ENCODE results near the gene SRA1.
"Not testable (repeated sequence)": the region's sequence is repeated elsewhere in the genome, so short reads cannot be mapped to it uniquely, and the experiment has no call there.

SRA1 gene

DNA sequence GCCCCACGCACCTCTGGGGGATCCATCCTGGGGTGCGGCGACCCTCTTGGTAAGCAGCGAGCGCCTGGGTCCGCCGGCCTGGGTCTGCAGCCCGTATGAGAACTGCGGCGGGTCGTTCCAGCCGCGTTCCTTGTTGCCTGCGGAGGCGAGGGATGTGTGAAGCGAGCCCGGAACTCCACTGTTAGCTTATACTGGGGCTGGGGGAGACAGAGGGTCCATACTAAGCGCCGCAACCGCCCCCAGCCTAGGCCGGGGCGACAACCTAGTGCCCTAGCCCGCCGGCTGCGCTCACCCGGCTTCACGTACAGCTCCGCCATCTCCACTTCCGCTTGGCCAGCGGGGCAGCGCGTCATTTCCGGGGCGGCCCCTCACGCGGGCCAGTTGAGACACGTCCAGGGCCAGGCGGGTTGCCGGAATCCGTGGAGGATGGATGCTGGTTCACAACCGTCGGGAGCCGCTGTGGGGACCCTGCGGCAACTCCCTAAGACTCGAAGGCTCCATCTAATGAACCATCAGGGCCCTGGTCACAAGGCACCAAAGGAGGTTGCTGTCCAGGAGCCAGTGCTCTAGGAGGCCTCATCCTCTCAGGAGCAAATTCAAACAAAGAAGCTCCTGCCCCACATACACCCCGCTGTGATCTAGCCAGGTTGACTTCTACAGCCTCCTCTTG lies at the start of gene SRA1:
Gene SRA1 (minus strand): TSS at position 338 of the 670 bp plus-strand sequence. CDS start 21 bp downstream, at position 317.
- DNase-seq (ENCODE audit: low read depth): peak; percentile 72

DNA sequence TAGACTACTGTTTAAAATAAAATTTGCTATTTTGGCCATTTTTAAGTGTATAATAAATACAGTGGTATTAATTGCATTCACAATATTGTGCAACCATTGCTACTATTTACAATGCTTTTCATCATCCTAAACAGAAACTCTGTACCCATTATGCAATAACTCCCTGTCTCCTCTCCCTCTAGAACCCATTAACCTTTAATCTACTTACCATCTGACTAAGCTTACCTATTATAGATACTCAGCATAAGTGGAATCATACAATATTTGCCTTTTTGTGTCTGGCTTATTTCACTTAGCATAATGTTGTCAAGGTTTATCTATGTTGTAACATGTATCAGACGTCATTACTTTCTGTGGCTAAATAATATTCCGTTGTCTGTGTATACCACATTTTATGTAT lies 49.8 kb upstream of the SRA1 start:
- no peak for DNase-seq (ENCODE audit: low read depth)

DNA sequence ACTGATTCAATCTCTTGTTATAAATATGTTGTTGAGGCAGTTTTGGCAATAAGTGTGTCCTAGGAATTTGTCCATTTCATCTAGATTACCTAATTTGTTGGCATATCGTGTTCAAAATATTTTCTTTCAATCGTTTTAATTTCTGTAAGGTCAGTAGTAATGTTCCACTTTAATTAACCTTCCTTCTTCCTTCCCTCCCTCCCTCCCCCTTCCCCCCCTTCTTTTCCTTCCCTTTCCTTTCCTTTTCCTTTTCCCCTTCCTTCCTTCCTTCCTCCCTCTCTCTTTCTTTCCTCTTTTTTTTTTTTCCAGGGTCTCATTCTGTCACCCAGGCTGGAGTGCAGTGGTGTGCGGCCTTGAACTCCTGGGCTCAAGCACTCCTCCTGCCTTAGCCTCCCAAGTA lies 48.6 kb upstream of the SRA1 start:
- no peak for DNase-seq (ENCODE audit: low read depth)

DNA sequence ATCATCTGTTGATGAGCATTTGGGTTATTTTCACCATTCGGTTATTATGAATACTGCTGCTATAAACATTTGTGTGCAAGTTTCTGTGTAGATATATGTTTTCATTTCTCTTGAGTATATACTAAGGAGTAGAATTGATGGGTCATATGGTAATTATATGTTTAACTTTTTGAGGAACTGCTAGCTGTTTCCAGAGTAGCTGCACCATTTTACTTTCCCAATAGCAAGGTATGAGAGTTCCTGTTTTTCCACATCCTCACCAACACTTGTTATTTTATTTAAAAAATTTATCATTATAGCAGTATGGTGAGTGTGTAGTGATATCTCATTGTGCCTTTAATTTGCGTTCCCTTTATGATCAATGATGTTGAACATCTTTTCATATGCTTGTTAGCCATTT lies 46.5 kb upstream of the SRA1 start:
- no peak for DNase-seq (ENCODE audit: low read depth)

DNA sequence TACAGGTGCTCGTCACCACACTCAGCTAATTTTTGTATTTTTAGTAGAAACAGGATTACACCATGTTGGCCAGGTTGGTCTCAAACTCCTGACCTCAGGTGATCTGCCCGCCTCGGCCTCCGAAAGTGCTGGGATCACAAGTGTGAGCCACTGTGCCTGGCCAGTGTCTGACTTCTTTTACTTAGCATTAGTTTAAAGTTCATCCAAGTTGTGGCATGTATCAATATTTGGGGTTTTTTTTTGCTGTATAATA lies 46.1 kb upstream of the SRA1 start:
- DNase-seq (ENCODE audit: low read depth): not testable (repeated sequence)

GRCh38 chr5:140602147-140602546 lies 44.9 kb upstream of the SRA1 start:
- DNase-seq (ENCODE audit: low read depth): no peak

- DNase-seq (ENCODE audit: low read depth): no peak
These were observed 42.8 kb upstream of the SRA1 start for GRCh38 chr5:140600096-140600495.

GRCh38 chr5:140598836-140599235 lies 41.6 kb upstream of the SRA1 start:
- no peak for DNase-seq (ENCODE audit: low read depth)

DNA sequence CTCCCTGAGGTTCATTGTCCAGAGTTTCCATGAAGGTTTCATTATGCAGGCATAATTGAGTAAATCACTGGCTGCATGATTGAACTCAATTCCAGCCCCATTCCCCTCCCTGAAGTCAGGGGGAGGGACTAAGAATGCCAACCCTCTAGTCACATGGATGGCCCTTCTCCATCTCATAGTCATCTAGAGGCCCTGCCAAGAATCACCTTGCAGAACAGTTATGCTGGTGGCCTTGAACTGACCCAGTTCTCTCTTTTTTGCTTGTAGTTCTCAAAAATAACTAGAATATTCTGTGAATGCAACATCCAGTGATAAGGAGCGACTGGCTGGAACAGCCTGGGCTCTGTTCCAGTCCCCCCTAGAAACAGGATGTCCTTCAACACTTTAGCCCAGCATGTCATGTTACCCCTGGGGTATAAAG lies 39.1 kb upstream of the SRA1 start:
- no peak for DNase-seq (ENCODE audit: low read depth)

DNA sequence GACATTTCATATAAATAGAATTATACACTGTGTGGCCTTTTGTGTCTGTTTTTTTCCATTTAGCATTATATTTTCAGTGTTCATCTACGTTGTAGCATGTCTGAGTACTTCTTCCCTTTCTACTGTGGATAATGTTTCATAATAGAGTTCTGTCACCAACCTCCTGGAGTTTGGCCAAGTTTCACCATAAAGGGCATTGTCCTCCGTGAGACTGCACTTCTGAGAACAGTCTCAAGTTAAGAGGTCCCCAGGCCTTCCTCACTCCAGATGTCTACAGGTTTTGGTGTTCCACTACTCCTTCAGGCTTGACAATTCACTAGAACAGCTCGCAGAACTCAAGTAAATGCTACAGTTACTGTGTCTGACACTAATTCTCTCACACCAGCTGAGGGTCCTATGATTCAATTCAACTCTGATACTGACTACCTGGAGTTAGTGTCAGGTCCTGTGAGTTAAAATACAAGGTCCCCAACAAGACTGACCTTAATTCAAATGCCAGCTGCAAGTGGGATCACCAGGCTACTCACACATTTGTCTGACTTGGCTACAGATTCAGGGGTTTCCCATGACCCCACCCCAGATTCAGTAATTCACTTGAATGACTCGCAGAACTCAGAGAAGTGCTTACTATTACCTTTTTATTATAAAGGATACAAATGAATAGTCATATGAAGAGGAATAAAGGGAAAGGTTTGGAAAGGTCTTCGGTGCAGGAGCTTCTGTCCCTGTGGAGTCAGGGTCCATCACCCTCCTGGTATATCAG lies 38.4 kb upstream of the SRA1 start:
- DNase-seq (ENCODE audit: low read depth): no peak

DNA sequence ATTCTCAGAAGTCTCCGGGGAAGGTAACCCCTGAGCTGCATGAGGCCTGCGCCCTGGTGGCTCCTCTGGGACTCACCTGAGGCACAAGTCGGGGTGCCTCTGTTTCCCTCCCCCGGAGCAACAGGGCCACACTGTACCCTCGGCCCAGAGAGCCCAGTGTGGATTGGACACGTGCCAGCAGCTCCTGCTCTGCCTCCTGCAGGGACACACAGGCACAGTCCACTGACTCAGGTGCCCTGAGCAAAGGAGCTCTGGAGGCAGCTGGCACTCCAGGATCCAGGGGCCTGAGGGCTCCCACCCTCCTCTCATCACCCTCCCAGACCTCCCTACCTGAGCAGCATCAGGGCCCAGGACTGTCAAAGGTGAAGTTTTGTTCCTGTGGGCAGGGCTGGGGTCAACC lies 36.9 kb upstream of the SRA1 start:
- no peak for DNase-seq (ENCODE audit: low read depth)

DNA sequence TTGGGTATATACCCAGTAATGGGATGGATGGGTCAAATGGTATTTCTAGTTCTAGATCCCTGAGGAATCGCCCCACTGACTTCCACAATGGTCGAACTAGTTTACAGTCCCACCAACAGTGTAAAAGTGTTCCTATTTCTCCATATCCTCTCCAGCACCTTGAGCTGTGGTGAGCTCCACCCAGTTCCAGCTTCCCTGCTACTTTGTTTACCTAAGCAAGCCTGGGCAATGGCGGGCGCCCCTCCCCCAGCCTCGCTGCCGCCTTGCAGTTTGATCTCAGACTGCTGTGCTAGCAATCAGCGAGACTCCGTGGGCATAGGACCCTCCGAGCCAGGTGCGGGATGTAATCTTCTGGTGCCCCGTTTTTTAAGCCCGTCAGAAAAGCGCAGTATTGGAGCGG lies 35.8 kb upstream of the SRA1 start:
- not testable (repeated sequence) for DNase-seq (ENCODE audit: low read depth)

GRCh38 chr5:140591747-140592372 lies 34.6 kb upstream of the SRA1 start:
- no peak for DNase-seq (ENCODE audit: low read depth)

GRCh38 chr5:140590861-140591260 lies 33.6 kb upstream of the SRA1 start:
- DNase-seq (ENCODE audit: low read depth): no peak

DNA sequence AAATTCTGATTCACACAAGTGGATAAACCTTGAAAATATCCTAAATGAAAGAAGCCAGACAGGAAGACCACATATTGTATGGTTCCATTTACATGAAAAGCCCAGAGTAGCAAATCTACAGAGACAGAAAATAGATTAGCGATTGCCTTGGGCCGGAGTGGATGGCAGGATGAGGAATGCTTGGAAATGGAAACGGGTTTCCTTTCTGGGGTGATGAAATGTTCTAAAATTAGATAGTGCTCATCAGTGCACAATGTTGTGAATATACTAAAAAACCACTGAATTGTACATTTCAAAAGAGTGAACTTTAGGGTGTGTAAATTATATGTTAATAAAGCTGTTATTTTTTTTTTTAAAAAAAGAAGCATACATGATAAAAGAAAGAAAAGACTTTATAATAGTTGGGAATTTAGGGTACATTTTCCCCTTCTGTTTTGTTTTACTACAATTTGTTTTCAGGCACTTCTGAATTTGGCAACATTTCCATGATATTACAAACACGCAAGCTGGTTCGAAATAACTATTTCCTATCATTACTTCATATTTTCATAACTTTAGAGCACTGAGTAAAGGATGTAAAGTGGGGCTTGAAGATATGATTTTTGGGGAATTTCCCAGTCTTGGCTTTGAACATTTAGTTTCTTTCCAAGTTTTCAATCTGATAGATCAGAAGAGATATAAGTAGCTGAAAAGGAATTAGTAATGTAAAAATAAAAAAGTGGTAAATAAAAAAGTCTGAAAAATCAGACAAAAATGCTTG lies 31.2 kb upstream of the SRA1 start:
- no peak for DNase-seq (ENCODE audit: low read depth)

DNA sequence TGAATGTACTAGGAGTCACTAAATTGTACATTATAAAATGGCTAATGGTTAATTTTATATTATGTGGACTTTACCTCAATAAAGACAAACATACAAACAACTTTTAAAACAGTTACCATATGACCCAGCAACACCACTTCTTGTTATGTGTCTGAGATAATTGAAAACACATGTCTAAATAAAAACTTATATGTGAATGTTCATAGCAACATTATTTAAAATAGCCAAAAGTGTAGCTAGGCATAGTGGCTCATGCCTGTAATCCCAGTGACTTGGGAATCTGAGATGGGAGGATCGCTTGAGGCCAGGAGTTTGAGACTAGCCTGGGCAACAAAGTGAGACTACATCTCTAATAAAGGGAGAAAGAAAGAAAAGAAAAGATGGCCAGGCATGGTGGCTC lies 30.2 kb upstream of the SRA1 start:
- DNase-seq (ENCODE audit: low read depth): no peak

GRCh38 chr5:140579188-140579747 lies 22.0 kb upstream of the SRA1 start:
- DNase-seq (ENCODE audit: low read depth): not testable (repeated sequence)

- DNase-seq (ENCODE audit: low read depth): no peak
These were observed 19.5 kb upstream of the SRA1 start for GRCh38 chr5:140576776-140577201.

DNA sequence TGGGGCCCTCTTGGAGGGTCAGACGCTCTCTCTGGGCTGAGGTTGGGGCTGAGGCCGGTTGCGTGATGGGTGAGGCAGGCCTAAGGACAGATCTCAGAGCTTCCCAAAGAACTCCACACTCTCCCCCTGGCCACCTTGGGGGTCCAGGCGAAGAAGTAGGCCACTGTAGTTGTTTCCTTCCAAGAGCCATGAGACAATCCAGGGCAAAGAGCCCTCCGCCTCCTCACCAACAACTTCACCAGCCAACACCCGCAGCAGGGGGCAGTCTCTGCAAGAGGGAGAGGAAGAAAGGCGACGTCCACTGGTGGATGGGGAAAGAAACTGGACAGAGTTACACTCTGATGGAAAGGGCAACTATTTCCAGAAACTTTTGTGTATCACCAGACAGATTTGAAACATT lies 18.0 kb upstream of the SRA1 start:
- no peak for DNase-seq (ENCODE audit: low read depth)

- no peak for DNase-seq (ENCODE audit: low read depth)
These were observed 16.9 kb upstream of the SRA1 start for GRCh38 chr5:140574165-140574564.

DNA sequence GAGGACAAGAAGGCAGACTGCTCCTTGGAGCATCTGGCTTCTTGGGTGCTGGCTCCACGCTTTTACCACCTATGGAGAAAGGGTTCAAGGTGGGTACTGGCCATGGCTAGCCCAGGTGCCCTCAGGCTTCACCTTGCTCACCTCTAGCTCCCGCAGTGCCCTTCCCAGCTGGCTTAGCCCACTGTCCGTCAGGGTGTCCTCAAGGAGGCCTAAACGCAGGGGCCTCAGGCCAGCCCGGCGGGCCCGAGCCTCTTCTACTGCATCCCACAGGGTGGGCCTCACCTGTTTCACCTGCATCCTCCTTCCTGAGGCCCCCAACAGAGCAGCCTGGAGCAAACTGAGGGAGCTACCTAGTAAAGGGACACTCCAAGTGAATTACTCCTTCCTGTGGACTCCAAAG lies 16.4 kb upstream of the SRA1 start:
- DNase-seq (ENCODE audit: low read depth): no peak

- no peak for DNase-seq (ENCODE audit: low read depth)
These were observed 13.8 kb upstream of the SRA1 start for GRCh38 chr5:140571105-140571504.

Measured in stimulated activated CD8-positive, alpha-beta memory T cell treated with anti-CD3 and anti-CD28 coated beads, Interleukin-12 subunit alpha, Interleukin-12 subunit beta, amount 100 ng/mL, for 1 hour (primary cell).